ENCODE measurements around the gene SCGB1A1.
"Not testable (repeated sequence)": the region's sequence is repeated elsewhere in the genome, so short reads cannot be mapped to it uniquely, and the experiment has no call there.

Gene SCGB1A1

DNA sequence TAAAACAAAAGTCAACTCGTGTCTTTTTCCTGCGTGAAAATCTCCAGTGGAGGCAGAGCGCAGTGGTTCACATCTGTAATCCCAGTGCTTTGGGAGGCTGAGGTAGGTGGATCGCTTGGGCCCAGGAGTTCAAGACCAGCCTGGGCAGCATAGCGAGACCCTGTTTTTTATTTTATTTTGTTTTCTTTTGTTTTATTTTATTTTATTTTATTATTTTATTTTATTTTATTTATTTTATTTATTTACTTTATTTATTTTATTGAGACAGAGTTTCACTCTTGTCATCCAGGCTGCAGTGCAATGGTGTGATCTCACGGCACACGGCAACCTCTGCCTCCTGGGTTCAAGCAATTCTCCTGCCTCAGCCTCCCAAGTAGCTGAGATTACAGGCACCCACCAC lies 31.1 kb downstream of the SCGB1A1 start:
- DNase-seq (ENCODE audit: low read depth), result not testable (repeated sequence)

DNA sequence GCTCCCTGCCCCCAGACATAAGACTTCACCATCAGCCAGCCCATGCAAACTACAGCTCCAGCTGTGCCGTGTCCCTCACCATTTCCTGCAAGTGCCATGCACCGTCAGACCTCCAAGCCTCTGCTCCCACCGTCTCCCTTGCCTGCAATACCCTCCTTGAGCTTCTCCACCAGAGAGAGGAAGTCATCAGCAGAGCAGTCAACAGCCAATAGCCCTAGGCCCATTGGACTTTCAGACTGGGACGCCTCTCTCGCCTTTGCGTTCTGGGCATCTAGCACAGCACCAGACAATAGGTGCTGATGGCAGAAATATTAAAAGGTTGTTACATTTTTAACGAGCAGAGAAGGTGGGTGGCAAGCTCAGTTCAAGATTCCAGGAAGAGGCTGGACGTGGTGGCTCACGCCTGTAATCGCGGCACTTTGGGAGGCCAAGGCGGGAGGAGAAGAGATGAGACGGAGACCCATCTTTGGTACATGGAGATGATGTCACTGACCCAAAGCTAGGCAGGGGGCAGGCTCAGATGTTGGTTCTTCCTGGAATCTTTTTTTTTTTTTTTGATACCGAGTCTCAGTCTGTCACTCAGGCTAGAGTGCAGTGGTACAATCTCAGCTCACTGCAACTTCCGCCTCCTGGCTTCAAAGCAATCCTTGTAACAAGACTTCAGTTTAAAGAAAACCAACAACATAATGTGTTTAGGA lies 31.9 kb downstream of the SCGB1A1 start:
- DNase-seq (ENCODE audit: low read depth), result no peak

DNA sequence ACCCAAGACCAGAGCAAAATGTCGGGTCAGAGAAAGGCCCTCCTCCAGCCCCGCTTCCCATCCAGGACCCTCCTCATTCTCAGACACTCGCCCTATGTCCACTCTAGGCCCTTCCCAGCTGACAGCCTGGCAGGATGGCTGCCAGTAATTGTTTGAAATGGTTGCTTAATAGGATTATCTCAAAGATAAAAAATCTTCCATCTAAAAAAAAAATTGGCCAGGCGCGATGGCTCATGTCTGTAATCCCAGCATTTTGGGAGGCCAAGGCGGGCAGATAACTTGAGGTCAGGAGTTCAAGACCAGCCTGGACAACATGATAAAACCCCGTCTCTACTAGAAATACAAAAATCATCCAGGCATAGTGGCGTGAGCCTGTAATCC lies 32.4 kb downstream of the SCGB1A1 start:
- DNase-seq (ENCODE audit: low read depth), result no peak

DNA sequence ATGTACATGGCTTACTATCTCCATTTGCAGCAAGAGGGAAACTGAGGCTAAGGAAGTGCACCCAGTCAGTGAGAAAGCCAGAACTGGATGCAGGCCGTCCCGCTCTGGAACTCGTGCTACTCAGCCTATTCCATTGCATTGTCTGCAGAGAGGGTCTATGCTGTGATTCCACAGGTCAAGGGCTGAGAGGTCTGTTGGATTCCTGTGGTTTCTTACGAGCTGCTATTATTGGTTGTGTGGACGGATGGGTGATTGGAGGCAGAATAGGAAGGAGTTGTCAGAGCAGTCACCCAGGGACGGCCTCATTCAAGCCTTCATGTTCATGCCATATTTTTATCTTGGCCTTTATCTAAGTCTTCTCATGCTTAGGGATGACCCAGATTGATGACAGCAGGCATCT lies 33.4 kb downstream of the SCGB1A1 start:
- no peak for DNase-seq (ENCODE audit: low read depth)

DNA sequence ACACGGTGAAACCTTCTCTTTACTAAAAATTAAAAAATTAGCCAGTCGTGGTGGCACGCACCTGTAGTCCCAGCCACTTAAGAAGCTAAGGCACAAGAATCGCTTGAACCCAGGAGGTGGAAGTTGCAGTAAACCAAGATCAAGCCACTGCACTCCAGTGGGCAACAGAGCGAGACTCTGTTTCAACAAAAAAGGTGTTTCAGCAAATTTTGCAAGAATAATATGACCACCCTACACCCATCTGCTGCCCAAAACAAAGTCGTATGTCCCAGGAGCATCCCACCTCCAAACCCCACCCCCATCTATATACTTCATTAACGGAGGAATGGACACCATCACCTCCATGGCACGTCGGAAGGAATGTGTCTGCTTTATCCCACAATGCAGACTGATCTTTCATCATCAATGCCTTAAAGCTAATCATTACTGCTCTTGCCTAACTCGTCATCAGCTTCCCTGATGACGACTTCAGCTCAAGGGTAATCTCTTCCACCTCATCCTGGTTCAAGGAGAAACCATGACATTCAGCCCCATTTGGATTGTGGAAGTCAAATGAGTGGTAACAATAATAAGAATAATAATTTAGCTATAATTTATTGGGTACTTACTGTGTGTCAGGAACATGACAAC lies 34.1 kb downstream of the SCGB1A1 start:
- no peak for DNase-seq (ENCODE audit: low read depth)

DNA sequence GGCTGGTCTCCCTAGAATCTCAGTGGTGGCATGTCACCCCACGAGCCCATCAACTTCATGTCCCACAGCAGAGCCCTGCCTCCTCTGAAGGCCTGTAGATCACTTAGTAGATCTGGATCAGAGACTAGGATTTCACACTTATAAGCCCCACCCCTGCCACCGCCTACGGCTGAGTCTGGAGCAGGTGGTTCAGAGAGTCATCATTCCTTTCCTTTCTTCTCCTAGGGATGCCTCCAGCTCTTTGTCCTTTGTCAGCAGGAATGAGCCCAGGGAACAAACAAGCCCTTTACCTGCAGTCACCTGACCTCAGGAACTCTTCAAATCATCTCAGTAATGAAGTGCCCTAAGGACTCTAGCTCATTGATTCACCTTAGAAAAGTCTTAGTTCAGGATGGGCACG lies 37.8 kb downstream of the SCGB1A1 start:
- DNase-seq (ENCODE audit: low read depth), result no peak

DNA sequence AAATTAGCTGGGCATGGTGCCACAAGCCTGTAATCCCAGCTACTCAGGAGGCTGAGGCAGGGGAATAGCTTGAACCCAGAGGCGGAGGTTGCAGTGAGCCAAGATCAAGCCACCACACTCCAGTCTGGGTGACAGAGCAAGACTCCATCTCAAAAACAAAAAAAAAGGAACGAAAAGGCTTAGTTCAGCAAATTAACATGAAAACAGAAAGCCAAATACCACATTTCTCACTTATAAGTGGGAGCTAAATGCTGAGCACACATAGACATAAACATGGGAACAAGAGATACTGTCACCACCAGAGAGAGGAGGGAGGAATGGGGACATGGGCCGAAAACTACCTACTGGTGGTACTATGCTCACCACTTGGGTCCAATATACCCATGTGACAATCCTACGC lies 38.6 kb downstream of the SCGB1A1 start:
- no peak for DNase-seq (ENCODE audit: low read depth)

DNA sequence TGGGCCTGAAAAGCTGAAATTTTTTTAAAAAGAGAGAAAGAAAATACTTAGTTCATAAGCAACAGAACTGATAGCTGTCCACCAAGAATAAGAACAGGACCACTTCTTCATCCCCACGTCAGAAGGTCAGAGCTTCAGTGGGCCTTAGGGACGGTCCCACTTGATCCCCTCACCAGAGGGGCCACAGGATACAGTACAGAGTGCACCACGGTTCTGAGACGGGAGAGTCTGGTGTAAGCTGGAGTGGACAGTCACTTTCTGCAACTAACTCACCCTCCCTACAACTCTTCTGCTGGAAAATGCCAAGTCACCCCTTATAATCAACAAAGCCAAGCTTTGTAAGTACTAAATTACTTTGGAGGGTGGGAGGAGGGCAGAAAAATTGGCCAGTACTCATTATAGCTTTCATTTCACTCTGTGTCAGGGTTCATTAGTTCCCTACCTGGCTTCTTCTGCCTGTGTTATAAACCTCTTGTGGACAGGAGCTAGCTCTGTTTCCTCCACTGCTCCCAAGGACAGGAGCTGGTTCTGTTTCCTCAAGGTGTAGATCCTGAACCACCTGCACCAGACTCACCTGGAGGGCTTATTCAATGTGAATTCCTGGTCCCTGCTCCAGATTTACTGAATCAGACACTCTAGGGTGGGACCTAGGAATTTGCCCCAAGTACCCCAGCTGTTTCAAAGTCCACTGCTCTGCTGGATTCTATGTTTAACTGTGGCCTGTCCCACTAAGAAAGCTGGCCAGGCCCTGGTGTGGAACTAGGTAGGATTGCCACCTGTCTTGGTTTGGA lies 39.6 kb downstream of the SCGB1A1 start:
- no peak for DNase-seq (ENCODE audit: low read depth)

DNA sequence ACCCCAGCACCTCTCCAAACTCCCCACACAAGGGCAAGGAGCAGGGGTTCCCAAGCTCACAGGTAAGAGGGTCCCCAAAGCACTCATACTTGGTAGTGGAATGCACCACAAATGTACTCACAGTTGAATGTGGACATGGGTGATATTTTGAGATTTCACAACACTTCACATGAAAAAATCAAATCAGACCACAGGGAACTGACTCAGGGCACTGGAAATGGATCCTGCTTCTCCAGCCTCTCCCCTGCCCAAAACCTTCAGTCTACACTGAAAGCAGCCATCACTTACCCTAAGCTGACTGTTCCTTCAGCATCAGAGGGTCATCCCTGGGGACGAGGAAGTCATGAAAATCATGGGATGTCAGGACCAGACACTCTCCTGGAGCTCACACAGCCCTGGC lies 40.2 kb downstream of the SCGB1A1 start:
- no peak for DNase-seq (ENCODE audit: low read depth)

DNA sequence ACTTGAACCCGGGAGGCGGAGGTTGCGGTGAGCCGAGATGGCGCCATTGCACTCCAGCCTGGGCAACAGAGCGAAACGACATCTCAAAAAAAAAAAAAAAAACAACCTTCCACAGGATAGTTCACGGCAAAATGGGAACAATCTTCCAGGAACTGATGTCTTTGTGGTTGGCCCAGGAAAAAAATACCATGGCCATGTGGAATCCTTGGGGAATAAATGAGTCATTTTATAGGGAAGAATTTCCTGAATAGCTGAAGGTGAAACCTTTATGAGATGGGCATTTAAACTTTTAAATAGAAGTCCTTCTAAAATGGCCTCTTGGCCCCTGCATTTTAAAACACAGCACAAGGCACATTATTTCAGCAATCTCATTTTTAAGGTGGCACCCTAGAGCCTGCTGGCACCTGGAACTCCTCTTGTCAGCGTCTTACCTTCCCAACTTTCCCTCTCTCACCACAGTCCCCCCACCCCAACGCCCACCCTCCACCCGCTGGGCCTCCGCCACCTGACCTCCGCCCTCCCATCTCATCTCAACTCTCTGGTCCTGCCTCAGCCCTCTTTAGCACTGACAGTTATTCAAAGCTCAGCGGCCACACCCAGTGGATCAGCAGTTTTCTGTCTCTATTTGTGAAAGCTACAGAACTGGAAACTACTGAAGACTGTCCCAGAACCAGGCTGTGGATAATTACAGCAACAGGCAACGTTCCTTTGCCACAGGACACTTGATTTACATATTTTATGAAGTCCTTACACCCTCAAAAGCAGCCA lies 43.1 kb downstream of the SCGB1A1 start:
- DNase-seq (ENCODE audit: low read depth), result peak; percentile 70

DNA sequence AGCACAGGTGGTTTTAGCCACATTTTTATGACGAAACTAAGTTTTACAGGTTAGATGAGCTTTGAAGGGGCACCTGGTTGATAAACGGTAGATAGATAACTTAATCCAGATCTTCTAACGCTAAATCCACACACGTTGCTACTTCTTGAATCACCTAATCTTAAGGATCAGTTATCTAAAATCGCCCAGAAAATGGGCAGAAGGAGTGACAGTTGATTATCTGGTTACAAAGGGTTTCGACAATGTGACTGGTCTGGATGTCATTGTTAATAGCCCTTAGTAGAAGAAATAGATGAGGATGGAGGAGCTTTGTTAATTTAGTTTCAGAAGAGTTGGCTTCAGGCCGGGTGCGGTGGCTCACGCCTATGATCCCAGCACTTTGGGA lies 43.7 kb downstream of the SCGB1A1 start:
- DNase-seq (ENCODE audit: low read depth), result no peak

DNA sequence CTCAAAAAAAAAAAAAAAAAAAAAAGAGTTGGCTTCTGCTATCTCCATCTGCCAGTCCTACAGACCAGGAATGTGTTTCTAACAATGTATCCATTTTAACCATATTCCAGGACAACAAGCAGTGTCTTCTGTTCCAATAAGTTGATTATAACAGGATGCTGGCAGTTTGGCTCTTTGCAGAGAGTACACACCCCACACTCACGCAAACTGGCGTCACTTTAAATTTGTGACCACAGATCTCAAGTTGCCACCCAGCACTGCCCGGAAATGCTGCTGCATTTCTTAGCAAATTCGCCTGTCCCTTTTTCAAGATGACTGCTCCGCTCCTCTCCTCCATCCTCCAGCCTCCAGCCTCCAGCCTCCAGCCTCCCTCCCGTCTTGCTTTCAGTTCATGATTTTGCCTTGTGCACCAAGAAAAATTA lies 44.3 kb downstream of the SCGB1A1 start:
- DNase-seq (ENCODE audit: low read depth), result no peak

DNA sequence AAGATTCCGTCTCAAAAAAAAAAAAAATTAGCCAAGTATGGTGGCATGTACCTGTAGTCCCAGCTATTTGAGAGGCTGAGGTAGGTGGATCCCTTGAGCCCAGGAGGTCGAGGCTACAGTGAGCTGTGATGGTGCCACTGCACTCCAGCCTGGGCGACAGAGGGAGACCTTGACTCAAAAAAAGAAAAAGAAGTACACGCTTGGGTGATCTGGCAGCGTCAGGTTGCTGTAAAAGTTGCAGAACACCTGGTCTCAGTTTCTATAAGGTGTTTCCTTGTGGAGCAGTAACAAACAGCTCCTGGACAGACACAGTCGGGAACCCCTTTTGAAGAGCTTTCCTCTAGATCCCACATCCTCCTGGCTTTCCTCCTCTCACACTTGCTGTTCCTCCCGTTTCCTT lies 45.8 kb downstream of the SCGB1A1 start:
- DNase-seq (ENCODE audit: low read depth), result no peak

DNA sequence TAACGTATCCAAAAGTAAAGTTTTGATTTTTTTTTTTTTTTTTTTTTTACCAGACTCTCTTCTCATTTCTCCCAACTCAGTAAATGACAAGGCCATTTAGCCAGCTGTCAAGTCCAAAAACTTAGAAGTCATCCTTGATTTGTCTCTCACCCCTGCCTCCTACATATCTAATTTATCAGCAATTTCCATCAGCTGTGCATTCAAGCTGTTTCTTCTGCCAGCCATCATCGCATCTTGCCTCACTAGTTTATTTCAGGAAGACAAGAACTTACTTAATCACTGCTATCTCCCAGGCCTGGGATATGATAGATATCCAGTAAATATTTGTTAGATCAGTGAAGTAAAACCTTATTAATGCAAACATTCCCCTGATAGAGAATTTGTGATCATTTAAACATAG lies 47.6 kb downstream of the SCGB1A1 start:
- DNase-seq (ENCODE audit: low read depth), result no peak

DNA sequence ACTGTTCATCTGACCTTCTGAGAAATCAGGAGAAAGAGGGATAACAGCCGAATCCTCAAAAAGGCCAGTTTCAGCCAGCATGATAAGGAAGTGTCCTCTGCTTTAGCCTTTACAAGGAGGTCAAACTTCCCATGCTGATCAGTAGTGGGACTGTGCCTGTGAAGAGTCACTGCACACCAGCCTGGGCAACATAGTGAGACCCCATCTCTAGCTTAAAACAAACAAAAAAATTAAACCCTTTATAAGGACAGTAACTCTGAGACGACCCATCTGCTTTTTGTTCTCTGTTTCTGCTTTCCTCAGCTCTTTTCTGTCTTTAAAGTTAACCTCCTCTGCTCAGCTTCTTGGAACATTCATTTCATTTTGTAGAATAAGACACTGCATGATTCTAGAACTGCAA lies 49.7 kb downstream of the SCGB1A1 start:
- no peak for DNase-seq (ENCODE audit: low read depth)

DNA sequence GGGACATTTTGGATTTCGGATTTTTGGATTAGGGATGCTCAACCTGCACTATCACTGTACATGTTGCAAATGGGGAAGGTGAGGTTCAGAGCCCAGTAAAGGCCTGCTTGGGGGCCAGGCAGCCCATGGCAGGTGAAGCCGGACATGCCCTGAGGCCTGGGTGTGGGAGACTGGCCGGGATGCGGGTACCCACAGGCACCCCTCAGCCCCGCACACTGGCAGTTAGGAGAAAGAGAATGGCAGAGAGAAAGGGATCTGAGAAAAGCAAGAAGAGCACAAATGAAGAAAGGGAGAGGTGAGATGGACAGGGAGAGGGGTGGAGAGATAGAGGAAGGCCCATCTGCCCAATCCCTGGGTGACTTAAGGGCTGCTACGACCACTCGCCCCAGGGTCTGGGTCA lies 52.8 kb downstream of the SCGB1A1 start:
- DNase-seq (ENCODE audit: low read depth), result no peak

DNA sequence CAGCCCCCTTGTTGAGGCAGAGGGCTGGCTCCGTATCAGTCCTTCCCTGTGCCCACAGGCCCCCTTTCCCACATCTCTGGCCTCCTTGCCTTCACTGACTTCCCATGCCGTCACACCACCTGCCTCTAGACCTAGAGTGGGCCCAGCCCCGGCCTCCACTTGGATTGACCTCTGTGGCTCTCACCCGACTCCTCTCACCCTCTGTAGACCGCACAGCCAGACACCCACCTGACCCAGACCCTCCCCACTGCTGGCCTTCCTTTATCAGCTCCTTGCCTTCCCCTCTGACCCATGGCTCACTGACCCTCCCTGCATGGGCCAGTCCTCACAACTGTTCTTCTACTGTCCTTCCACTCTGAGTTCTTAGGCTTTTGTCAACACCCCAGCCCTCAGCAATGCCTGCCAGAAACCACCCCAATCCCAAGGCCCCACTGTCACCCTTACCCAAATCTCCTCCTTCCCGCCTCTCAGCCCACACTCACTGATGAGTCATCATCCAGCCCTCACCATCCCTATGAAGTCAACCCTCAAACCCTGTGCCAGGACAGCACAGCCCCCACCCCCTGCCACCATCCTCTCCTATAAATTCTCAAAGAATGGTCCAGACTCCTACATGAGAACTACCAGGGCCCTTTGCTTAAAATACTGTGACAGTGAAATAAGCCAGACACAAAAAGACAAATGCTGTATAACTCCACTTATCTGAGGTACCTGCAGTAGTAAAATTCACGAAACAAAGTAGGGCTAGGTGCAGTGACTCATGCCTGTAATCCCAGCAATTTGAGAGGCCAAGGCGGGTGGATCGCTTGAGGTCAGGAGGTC lies 53.4 kb downstream of the SCGB1A1 start:
- no peak for DNase-seq (ENCODE audit: low read depth)

All from GM04504 (cell line).